ENCODE results near the gene ABHD12.

Gene ABHD12

GRCh38 chr20:25289886-25290597 is 100.6 kb downstream of the ABHD12 start:
- DNase-seq (ENCODE audit: low read depth) = no peak

- DNase-seq (ENCODE audit: low read depth) = no peak
Measured at GRCh38 chr20:25288291-25289181, 102.1 kb downstream of the ABHD12 start.

GRCh38 chr20:25287631-25288290 is 102.9 kb downstream of the ABHD12 start:
- DNase-seq (ENCODE audit: low read depth) = no peak

GRCh38 chr20:25286917-25287316 is 103.7 kb downstream of the ABHD12 start:
- DNase-seq (ENCODE audit: low read depth) = no peak

GRCh38 chr20:25285856-25286798 is 104.5 kb downstream of the ABHD12 start:
- no peak for DNase-seq (ENCODE audit: low read depth)

GRCh38 chr20:25285091-25285647 is 105.5 kb downstream of the ABHD12 start:
- DNase-seq (ENCODE audit: low read depth) = no peak

GRCh38 chr20:25284131-25284601 is 106.5 kb downstream of the ABHD12 start:
- no peak for DNase-seq (ENCODE audit: low read depth)

GRCh38 chr20:25283221-25283951 is 107.2 kb downstream of the ABHD12 start:
- no peak for DNase-seq (ENCODE audit: low read depth)

- DNase-seq (ENCODE audit: low read depth) = no peak
Measured at GRCh38 chr20:25282796-25283195, 107.8 kb downstream of the ABHD12 start.

- no peak for DNase-seq (ENCODE audit: low read depth)
Measured at GRCh38 chr20:25282034-25282781, 108.4 kb downstream of the ABHD12 start.

- DNase-seq (ENCODE audit: low read depth) = no peak
Measured at GRCh38 chr20:25281541-25281991, 109.1 kb downstream of the ABHD12 start.

- DNase-seq (ENCODE audit: low read depth) = no peak
Measured at GRCh38 chr20:25280574-25281535, 109.8 kb downstream of the ABHD12 start.

- no peak for DNase-seq (ENCODE audit: low read depth)
Measured at GRCh38 chr20:25280051-25280573, 110.5 kb downstream of the ABHD12 start.

GRCh38 chr20:25279403-25279802 is 111.2 kb downstream of the ABHD12 start:
- no peak for DNase-seq (ENCODE audit: low read depth)

GRCh38 chr20:25278636-25279361 is 111.8 kb downstream of the ABHD12 start:
- no peak for DNase-seq (ENCODE audit: low read depth)

GRCh38 chr20:25277941-25278521 is 112.6 kb downstream of the ABHD12 start:
- no peak for DNase-seq (ENCODE audit: low read depth)

Data from fibroblast of the conjunctiva (primary cell).